Measurements from ENCODE around the gene OTOGL.

OTOGL gene

GRCh38 chr12:80154261-80154660 lies 54.9 kb downstream of the OTOGL start:
- H3K4me3 ChIP-seq (replicated peaks; ENCODE audit: insufficient read depth, low read length), result no peak overlapping the region
- no peaks in the 10 kb centered on the region for H3K27me3 ChIP-seq (ENCODE audit: insufficient read depth, poor library complexity, severe bottlenecking)
- TF ChIP-seq POLR2AphosphoS5 (IDR thresholded peaks at IDR 0.05; ENCODE audit: low read depth) (no peak), SPI1 (IDR thresholded peaks at IDR 0.05; ENCODE audit: borderline replicate concordance, low read depth) (no peak), REST (IDR thresholded peaks at IDR 0.05; ENCODE audit: insufficient replicate concordance, low read depth) (no peak), GABPA (IDR thresholded peaks at IDR 0.05; ENCODE audit: low read depth) (no peak)
- TF ChIP-seq, protein P1, sequence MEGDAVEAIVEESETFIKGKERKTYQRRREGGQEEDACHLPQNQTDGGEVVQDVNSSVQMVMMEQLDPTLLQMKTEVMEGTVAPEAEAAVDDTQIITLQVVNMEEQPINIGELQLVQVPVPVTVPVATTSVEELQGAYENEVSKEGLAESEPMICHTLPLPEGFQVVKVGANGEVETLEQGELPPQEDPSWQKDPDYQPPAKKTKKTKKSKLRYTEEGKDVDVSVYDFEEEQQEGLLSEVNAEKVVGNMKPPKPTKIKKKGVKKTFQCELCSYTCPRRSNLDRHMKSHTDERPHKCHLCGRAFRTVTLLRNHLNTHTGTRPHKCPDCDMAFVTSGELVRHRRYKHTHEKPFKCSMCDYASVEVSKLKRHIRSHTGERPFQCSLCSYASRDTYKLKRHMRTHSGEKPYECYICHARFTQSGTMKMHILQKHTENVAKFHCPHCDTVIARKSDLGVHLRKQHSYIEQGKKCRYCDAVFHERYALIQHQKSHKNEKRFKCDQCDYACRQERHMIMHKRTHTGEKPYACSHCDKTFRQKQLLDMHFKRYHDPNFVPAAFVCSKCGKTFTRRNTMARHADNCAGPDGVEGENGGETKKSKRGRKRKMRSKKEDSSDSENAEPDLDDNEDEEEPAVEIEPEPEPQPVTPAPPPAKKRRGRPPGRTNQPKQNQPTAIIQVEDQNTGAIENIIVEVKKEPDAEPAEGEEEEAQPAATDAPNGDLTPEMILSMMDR (IDR thresholded peaks at IDR 0.05; ENCODE audit: insufficient read depth, low read length), result no peak
- no peak overlapping the region for H3K27ac ChIP-seq (replicated peaks)
- no peak for DNase-seq (ENCODE audit: low read depth in 1 of 2, low spot score in 1 of 2)

DNA sequence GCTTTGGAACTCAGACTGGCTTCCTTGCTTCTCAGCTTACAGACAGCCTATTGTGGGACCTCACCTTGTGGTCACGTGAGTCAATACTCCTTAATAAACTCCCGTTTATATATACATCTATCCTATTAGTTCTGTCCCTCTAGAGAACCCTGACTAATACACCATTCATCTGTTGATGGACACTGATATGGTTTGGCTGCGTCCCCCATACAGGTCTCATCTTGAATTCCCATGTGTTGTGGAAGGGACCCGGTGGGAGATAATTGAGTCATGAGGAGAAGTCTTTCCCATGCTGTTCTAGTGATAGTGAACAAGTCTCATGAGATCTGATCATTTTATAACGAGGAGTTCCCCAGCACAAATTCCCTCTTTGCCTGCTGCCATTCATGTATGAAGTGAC lies 57.0 kb downstream of the OTOGL start:
- no peak overlapping the region for H3K27ac ChIP-seq (replicated peaks)
- H3K27me3 ChIP-seq (ENCODE audit: insufficient read depth, poor library complexity, severe bottlenecking), result no peaks in the 10 kb centered on the region
- no peak overlapping the region for H3K4me3 ChIP-seq (replicated peaks; ENCODE audit: insufficient read depth, low read length)
- TF ChIP-seq, protein P1 (IDR thresholded peaks at IDR 0.05; ENCODE audit: insufficient read depth, low read length), result no peak
- TF ChIP-seq SPI1 (IDR thresholded peaks at IDR 0.05; ENCODE audit: borderline replicate concordance, low read depth) (no peak), REST (IDR thresholded peaks at IDR 0.05; ENCODE audit: insufficient replicate concordance, low read depth) (no peak), POLR2AphosphoS5 (IDR thresholded peaks at IDR 0.05; ENCODE audit: low read depth) (no peak), GABPA (IDR thresholded peaks at IDR 0.05; ENCODE audit: low read depth) (no peak)
- no peak for DNase-seq (ENCODE audit: low read depth in 1 of 2, low spot score in 1 of 2)

- H3K4me3 ChIP-seq (replicated peaks; ENCODE audit: insufficient read depth, low read length), result no peak overlapping the region
- no peak overlapping the region for H3K27ac ChIP-seq (replicated peaks)
- DNase-seq (ENCODE audit: low read depth in 1 of 2, low spot score in 1 of 2), result no peak
- H3K27me3 ChIP-seq (ENCODE audit: insufficient read depth, poor library complexity, severe bottlenecking), result no peaks in the 10 kb centered on the region
- no peak for TF ChIP-seq GABPA (IDR thresholded peaks at IDR 0.05; ENCODE audit: low read depth)
- no peak for TF ChIP-seq REST (IDR thresholded peaks at IDR 0.05; ENCODE audit: insufficient replicate concordance, low read depth)
- no peak for TF ChIP-seq SPI1 (IDR thresholded peaks at IDR 0.05; ENCODE audit: borderline replicate concordance, low read depth)
- TF ChIP-seq POLR2AphosphoS5 (IDR thresholded peaks at IDR 0.05; ENCODE audit: low read depth), result no peak
These were observed 58.3 kb downstream of the OTOGL start for GRCh38 chr12:80157645-80158044.
